Measurements from ENCODE around the gene UBE2E2.

DNA sequence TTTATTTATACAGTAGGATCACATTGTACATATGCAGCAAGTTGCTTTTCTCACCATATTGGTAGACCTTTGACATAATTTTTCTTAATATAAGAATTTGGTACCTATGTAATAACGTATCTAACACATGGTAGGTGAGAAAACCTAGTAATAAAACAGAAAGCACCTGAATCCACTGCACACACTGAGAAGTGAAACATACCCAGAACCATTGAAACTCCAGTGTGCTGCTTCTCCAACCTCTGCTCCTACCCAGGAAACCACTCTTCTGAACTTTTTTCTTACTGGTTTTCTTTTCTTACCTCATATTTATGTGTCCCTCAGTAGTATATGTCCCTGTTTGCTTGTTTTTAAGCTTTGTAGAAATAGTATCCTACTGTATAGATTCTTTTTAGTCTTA lies 293.0 kb downstream of the UBE2E2 start:
- TF ChIP-seq CTCF (IDR thresholded peaks at IDR 0.05; ENCODE audit: low read length) (no peak), EZH2 (IDR thresholded peaks at IDR 0.05; ENCODE audit: borderline replicate concordance, low read length) (no peak)
